ENCODE data around the gene RPS15. TPM values are rescaled to one million over a fixed set of nuclear protein-coding genes. Genes with fewer than 3 reads are reported as not detected.
A peak's percentile ranks its signal among the peaks of the same experiment; 100 is the strongest.

The RPS15 gene
- polyA plus RNA-seq, 1 donor (not counting 4 experiments of a cell fraction or from before 2014, with no cell fraction given), result 795 TPM

DNA sequence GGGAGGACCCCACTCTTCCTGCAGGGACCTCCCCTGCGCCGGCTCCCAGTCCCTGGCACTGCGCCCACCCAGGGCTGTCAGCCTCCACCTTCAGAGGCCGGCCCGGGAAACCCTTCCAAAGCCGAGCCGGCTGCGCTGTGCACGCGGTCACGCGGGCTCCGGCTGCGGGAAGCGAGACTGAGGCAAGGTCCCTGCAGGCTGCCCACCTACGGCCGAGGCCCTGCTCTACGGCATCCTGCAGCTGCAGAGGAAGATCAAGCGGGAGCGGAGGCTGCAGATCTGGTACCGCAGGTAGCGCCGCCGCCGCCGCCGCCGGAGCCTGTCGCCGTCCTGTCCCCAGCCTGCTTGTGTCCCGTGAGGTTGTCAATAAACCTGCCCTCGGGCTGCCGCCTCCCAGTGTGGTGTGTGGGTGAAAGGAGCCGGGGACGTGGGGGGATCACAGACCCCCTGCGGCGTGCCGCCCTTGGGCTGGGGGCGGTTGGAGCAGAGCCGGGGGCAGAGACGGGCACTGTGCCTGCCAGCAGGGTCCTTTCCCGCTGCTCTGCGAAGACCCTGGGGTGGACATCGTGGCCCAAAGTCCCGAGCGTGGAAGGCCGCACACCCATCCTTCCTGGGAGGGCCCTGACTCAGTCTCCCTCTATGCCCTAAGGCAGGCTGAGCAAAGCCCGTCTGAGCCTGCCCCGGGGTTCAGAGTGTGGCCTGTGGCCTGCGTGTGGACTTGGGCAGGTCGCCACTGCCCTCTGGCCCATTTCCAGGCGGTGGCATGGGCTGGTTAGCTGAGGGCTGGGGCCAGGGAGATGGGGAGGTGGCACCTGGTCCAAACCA is 42.8 kb upstream of the RPS15 start:
- Histone ChIP-seq H3K9ac (ENCODE audit: control insufficient read depth, extremely low read depth, insufficient read depth, low read length) (no peak overlapping the region), H3K27ac (ENCODE audit: control insufficient read depth, insufficient read depth, low read length) (no peak overlapping the region), H3K9me1 (ENCODE audit: control insufficient read depth, extremely low read depth, insufficient read depth, low read length) (no peaks in the 10 kb centered on the region), H3K9me3 (ENCODE audit: control insufficient read depth, low read depth, low read length) (no peaks in the 10 kb centered on the region), H2AFZ (ENCODE audit: control insufficient read depth, low read length) (no peak overlapping the region), H3K4me1 (ENCODE audit: control insufficient read depth, extremely low read depth, insufficient read depth, low read length) (peaks cover 16% of the 10 kb centered on the region), H4K20me1 (ENCODE audit: control insufficient read depth, extremely low read depth, insufficient read depth, low read length) (no peaks in the 10 kb centered on the region), H3K36me3 (ENCODE audit: control insufficient read depth in 2 of 2, extremely low read depth in 1 of 2, insufficient read depth in 2 of 2, low read length in 2 of 2) (peaks cover 3 to 5% of the 10 kb centered on the region in 2 experiments), H3K27me3 (ENCODE audit: control insufficient read depth, extremely low read depth, insufficient read depth, low read length) (peaks cover 18% of the 10 kb centered on the region), H3K4me2 (ENCODE audit: control insufficient read depth, extremely low read depth, insufficient read depth, low read depth, low read length) (peak overlapping the region; percentile 10), H3K79me2 (ENCODE audit: control insufficient read depth, insufficient read depth, low read length) (no peaks in the 10 kb centered on the region), H3K4me3 (ENCODE audit: control insufficient read depth in 2 of 3, extremely low read depth in 1 of 3, insufficient read depth in 2 of 3, low read depth in 1 of 3, low read length in 3 of 3) (no peak overlapping the region)
- dilution Hi-C loops (cut with MboI; ENCODE audit: extremely low pct_ligation_motif_present, low sequenced_read_pairs), result no loop called here
- no peak for FAIRE-seq
- DNase-seq (ENCODE audit: low read depth, low spot score), result no peak
- peak; percentile 44 for TF ChIP-seq EZH2 (IDR thresholded peaks at IDR 0.05; ENCODE audit: low read length)
- TF ChIP-seq, protein P1, sequence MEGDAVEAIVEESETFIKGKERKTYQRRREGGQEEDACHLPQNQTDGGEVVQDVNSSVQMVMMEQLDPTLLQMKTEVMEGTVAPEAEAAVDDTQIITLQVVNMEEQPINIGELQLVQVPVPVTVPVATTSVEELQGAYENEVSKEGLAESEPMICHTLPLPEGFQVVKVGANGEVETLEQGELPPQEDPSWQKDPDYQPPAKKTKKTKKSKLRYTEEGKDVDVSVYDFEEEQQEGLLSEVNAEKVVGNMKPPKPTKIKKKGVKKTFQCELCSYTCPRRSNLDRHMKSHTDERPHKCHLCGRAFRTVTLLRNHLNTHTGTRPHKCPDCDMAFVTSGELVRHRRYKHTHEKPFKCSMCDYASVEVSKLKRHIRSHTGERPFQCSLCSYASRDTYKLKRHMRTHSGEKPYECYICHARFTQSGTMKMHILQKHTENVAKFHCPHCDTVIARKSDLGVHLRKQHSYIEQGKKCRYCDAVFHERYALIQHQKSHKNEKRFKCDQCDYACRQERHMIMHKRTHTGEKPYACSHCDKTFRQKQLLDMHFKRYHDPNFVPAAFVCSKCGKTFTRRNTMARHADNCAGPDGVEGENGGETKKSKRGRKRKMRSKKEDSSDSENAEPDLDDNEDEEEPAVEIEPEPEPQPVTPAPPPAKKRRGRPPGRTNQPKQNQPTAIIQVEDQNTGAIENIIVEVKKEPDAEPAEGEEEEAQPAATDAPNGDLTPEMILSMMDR (optimal IDR thresholded peaks at IDR 0.05 in 1 of 3, IDR thresholded peaks at IDR 0.05 in 1 of 3, conservative IDR thresholded peaks at IDR 0.05 in 1 of 3; ENCODE audit: extremely low read depth in 1 of 3, insufficient read depth in 2 of 3, low read length in 3 of 3), result no peak

DNA sequence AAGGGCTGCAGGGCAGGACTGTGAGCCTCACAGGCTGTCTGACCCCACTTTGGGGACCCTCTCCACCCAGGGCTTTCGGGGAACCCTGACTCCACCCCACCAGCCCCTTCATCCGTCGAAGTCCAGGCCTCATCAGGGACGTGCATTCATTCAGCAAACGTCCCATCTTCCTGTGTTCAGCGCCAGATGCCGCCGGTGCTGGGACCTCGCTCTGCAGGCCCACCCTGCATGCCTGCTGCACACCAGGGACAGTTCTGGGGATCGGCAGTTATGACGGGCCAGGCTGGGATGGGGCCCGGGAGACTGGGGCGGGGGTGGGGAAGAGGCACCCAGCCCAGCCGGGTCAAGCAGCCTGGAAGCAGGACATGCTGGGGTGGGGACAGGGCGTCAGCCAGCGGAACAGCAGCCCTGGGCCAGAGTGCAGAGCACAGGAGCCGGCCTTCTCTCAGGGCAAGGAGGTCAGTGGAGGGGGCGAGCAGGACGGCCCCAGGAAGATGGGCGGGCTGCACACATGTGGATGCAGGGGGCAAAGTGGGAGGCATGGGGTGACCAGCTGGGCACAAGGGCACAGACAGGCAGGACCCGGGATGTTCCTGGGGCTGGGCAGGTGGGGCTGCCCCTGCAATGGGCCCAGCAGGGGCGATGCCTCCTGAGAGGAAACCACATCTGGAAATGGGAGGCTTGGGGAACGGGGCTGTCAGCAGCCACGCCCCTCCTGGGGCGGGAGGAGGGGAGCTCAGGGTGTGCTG is 42.0 kb upstream of the RPS15 start:
- H3K4me2 ChIP-seq (ENCODE audit: control insufficient read depth, extremely low read depth, insufficient read depth, low read depth, low read length), result no peak overlapping the region
- H3K9ac ChIP-seq (ENCODE audit: control insufficient read depth, extremely low read depth, insufficient read depth, low read length), result no peak overlapping the region
- H3K79me2 ChIP-seq (ENCODE audit: control insufficient read depth, insufficient read depth, low read length), result no peaks in the 10 kb centered on the region
- no peaks in the 10 kb centered on the region for H3K9me1 ChIP-seq (ENCODE audit: control insufficient read depth, extremely low read depth, insufficient read depth, low read length)
- no peaks in the 10 kb centered on the region for H3K9me3 ChIP-seq (ENCODE audit: control insufficient read depth, low read depth, low read length)
- dilution Hi-C loops (cut with MboI; ENCODE audit: extremely low pct_ligation_motif_present, low sequenced_read_pairs), result no loop called here
- DNase-seq (ENCODE audit: low read depth, low spot score) (no peak), FAIRE-seq (no peak)
- H3K36me3 ChIP-seq (ENCODE audit: control insufficient read depth in 2 of 2, extremely low read depth in 1 of 2, insufficient read depth in 2 of 2, low read length in 2 of 2), result peaks cover 3 to 5% of the 10 kb centered on the region in 2 experiments
- H3K4me3 ChIP-seq (ENCODE audit: control insufficient read depth in 2 of 3, extremely low read depth in 1 of 3, insufficient read depth in 2 of 3, low read depth in 1 of 3, low read length in 3 of 3), result no peak overlapping the region
- no peak overlapping the region for H3K27ac ChIP-seq (ENCODE audit: control insufficient read depth, insufficient read depth, low read length)
- no peak for TF ChIP-seq EZH2 (IDR thresholded peaks at IDR 0.05; ENCODE audit: low read length)
- TF ChIP-seq, protein P1 (optimal IDR thresholded peaks at IDR 0.05 in 1 of 3, IDR thresholded peaks at IDR 0.05 in 1 of 3, conservative IDR thresholded peaks at IDR 0.05 in 1 of 3; ENCODE audit: extremely low read depth in 1 of 3, insufficient read depth in 2 of 3, low read length in 3 of 3), result no peak
- peaks cover 18% of the 10 kb centered on the region for H3K27me3 ChIP-seq (ENCODE audit: control insufficient read depth, extremely low read depth, insufficient read depth, low read length)
- H2AFZ ChIP-seq (ENCODE audit: control insufficient read depth, low read length), result no peak overlapping the region
- no peaks in the 10 kb centered on the region for H4K20me1 ChIP-seq (ENCODE audit: control insufficient read depth, extremely low read depth, insufficient read depth, low read length)
- H3K4me1 ChIP-seq (ENCODE audit: control insufficient read depth, extremely low read depth, insufficient read depth, low read length), result peaks cover 23% of the 10 kb centered on the region

Measured in keratinocyte (primary cell).